Left ventricle myocardium inferior (tissue), 1 donor: Measurements from ENCODE around the gene ASB1. TPM values are rescaled to one million over a fixed set of nuclear protein-coding genes. Genes with fewer than 3 reads are reported as not detected.
A peak's percentile ranks its signal among the peaks of the same experiment; 100 is the strongest.

ENCODE experiments used
- DNase-seq: peaks from one replicate; pipeline ENCODE4 v3.0.0-alpha.2; 2020
- H3K27ac ChIP-seq: fragments of 200-600 bp; replicated peaks from 2 replicates; pipeline ENCODE4 v1.8.0; 2021
- H3K27me3 ChIP-seq: fragments of 200-600 bp; 2 replicates; pipeline ENCODE4 v1.8.0; 2021; ENCODE audit warnings: low read depth
- H3K36me3 ChIP-seq: fragments of 200-600 bp; 2 replicates; pipeline ENCODE4 v1.8.0; 2021
- H3K4me1 ChIP-seq: fragments of 200-600 bp; 2 replicates; pipeline ENCODE4 v1.8.0; 2021
- H3K4me3 ChIP-seq: fragments of 200-600 bp; 2 replicates; pipeline ENCODE4 v1.8.0; 2021; ENCODE audit warnings: mild to moderate bottlenecking, moderate library complexity
- H3K9me3 ChIP-seq: fragments of 200-600 bp; replicated peaks from 2 replicates; pipeline ENCODE4 v1.8.0; 2021
- CTCF ChIP-seq: fragments of 200-600 bp; IDR thresholded peaks from 2 replicates; pipeline ENCODE4 v1.8.0; 2021; ENCODE audit warnings: antibody characterized with exemption, mild to moderate bottlenecking, borderline replicate concordance
- intact Hi-C: fragments of 100-400 bp; cut with micrococcal nuclease; formaldehyde crosslinking; loops from one replicate; pipeline ENCODE4 v1.11.0; 2022
- total RNA-seq: library from RNA; stranded (reverse); fragmentation: NEBNext Ultra II Directional; extraction: Animal tissue kit (Norgen Biotek cat#: 25700); gene quantifications from one replicate; pipeline ENCODE4 v1.2.1, GENCODE V29; 2021
- donor health status: DM: no; HTN: yes; CAD: no; lungs with severe emphysema.

The ASB1 gene
- total RNA-seq, 1 donor from 2014 or later, result 52.6 TPM

GRCh38 chr2:238433941-238434845, 7.5 kb downstream of the ASB1 start:
- Histone ChIP-seq H3K4me1 (peaks cover 10% of the 10 kb centered on the region), H3K27me3 (no peaks in the 10 kb centered on the region), H3K27ac (no peak overlapping the region), H3K36me3 (peaks cover 37% of the 10 kb centered on the region), H3K4me3 (no peak overlapping the region), H3K9me3 (peaks cover 16% of the 10 kb centered on the region)
- intact Hi-C loops, result no loop called here
- no peak for TF ChIP-seq CTCF
- no peak for DNase-seq

- Histone ChIP-seq H3K27ac (no peak overlapping the region), H3K36me3 (peaks cover 37% of the 10 kb centered on the region), H3K4me3 (no peak overlapping the region), H3K27me3 (no peaks in the 10 kb centered on the region), H3K4me1 (peaks cover 19% of the 10 kb centered on the region), H3K9me3 (peaks cover 12% of the 10 kb centered on the region)
- no peak for TF ChIP-seq CTCF
- no peak for DNase-seq
- intact Hi-C loops, result no loop called here
Observed at GRCh38 chr2:238434846-238435751, 8.4 kb downstream of the ASB1 start.

- DNase-seq, result no peak
- Histone ChIP-seq H3K4me3 (no peak overlapping the region), H3K4me1 (peaks cover 25% of the 10 kb centered on the region), H3K27me3 (no peaks in the 10 kb centered on the region), H3K9me3 (peaks cover 6% of the 10 kb centered on the region), H3K36me3 (peaks cover 33% of the 10 kb centered on the region), H3K27ac (no peak overlapping the region)
- intact Hi-C loops, result no loop called here
- TF ChIP-seq CTCF, result no peak
Observed at GRCh38 chr2:238435752-238436096, 9.0 kb downstream of the ASB1 start.

- H3K9me3 ChIP-seq, result no peaks in the 10 kb centered on the region
- TF ChIP-seq CTCF, result no peak
- peak overlapping the region; percentile 82 for H3K27ac ChIP-seq
- no peak for DNase-seq
- peak overlapping the region; percentile 44 for H3K4me3 ChIP-seq
- H3K36me3 ChIP-seq, result peaks cover 21% of the 10 kb centered on the region
- H3K4me1 ChIP-seq, result peaks cover 43% of the 10 kb centered on the region
- no peaks in the 10 kb centered on the region for H3K27me3 ChIP-seq
- intact Hi-C loops, result no loop called here
Observed at GRCh38 chr2:238438856-238439849, 12.4 kb downstream of the ASB1 start.
